HG03064 (cell line): ENCODE data around the gene SLC49A4.
"Not testable (repeated sequence)": the region's sequence is repeated elsewhere in the genome, so short reads cannot be mapped to it uniquely, and the experiment has no call there.

Experiments
- ATAC-seq: cut with Tn5 transposase; IDR thresholded peaks from one replicate; pipeline ENCODE4 v1.9.1; 2021; ENCODE audit warnings: low read depth; ENCODE audit not compliant: unreplicated experiment

Gene SLC49A4

GRCh38 chr3:122794779-122795673 is at the start of gene SLC49A4:
TSS of gene SLC49A4 (plus strand) at chr3:122795069. CDS start at chr3:122795193, 124 bp downstream.
- peak; percentile 72 for ATAC-seq

GRCh38 chr3:122745369-122746021 is 49.4 kb upstream of the SLC49A4 start:
- ATAC-seq = no peak

GRCh38 chr3:122747295-122747694 is 47.6 kb upstream of the SLC49A4 start:
- ATAC-seq = not testable (repeated sequence)

- ATAC-seq = no peak
Observed at GRCh38 chr3:122748347-122748746, 46.5 kb upstream of the SLC49A4 start.

- ATAC-seq = no peak
Observed at GRCh38 chr3:122754929-122755328, 39.9 kb upstream of the SLC49A4 start.

GRCh38 chr3:122755491-122755890 is 39.4 kb upstream of the SLC49A4 start:
- no peak for ATAC-seq

- no peak for ATAC-seq
Observed at GRCh38 chr3:122758877-122759560, 35.9 kb upstream of the SLC49A4 start.

GRCh38 chr3:122760453-122761271 is 34.2 kb upstream of the SLC49A4 start:
- no peak for ATAC-seq

GRCh38 chr3:122766430-122766829 is 28.4 kb upstream of the SLC49A4 start:
- no peak for ATAC-seq

- no peak for ATAC-seq
Observed at GRCh38 chr3:122767540-122768372, 27.1 kb upstream of the SLC49A4 start.

GRCh38 chr3:122770521-122771202 is 24.2 kb upstream of the SLC49A4 start:
- no peak for ATAC-seq

GRCh38 chr3:122772827-122773226 is 22.0 kb upstream of the SLC49A4 start:
- ATAC-seq = no peak

GRCh38 chr3:122773944-122774509 is 20.8 kb upstream of the SLC49A4 start:
- ATAC-seq = no peak

- no peak for ATAC-seq
Observed at GRCh38 chr3:122774564-122774963, 20.3 kb upstream of the SLC49A4 start.

- ATAC-seq = no peak
Observed at GRCh38 chr3:122776675-122777468, 18.0 kb upstream of the SLC49A4 start.

- no peak for ATAC-seq
Observed at GRCh38 chr3:122777563-122777962, 17.3 kb upstream of the SLC49A4 start.

- no peak for ATAC-seq
Observed at GRCh38 chr3:122782804-122783203, 12.1 kb upstream of the SLC49A4 start.

GRCh38 chr3:122784436-122784835 is 10.4 kb upstream of the SLC49A4 start:
- no peak for ATAC-seq
